IMR-90 (cell line): ENCODE results near the gene STEAP3. TPM values are rescaled to one million over a fixed set of nuclear protein-coding genes. Genes with fewer than 3 reads are reported as not detected.

Experiments used
- ATAC-seq: fragments of 200-7000 bp; cut with Tn5 transposase; 2 replicates; pipeline ENCODE4 v1.9.1; 2020; ENCODE audit warnings: low read depth, mild to moderate bottlenecking, moderate library complexity
- BruUV-seq: library from RNA; stranded (reverse); fragments of 400-500 nt; replicated peaks from 2 replicates; lab custom pipeline; 2021; lab: Mats Ljungman, UMichigan
- CTCF ChIA-PET: fragments of 300-600 bp; formaldehyde crosslinking; extraction: SDS; loops from one replicate; lab custom pipeline; 2021; ENCODE audit warnings: antibody characterized with exemption; lab: Yijun Ruan, JAX
- POLR2A ChIA-PET: fragments of 300-600 bp; sonication (Branson Sonifier 250); formaldehyde crosslinking; loops from one replicate; lab custom pipeline; 2022; ENCODE audit warnings: antibody characterized with exemption; ENCODE audit not compliant: unreplicated experiment; lab: Charles Lee
- DNase-seq: peaks from one replicate; pipeline ENCODE4 v3.0.0; 2013
- H2AFZ ChIP-seq: replicated peaks from 2 replicates; pipeline ENCODE3; 2013; ENCODE audit warnings: low read length, mild to moderate bottlenecking; ENCODE audit not compliant: poor library complexity
- H2AK5ac ChIP-seq: 2 replicates; pipeline ENCODE4 v1.6.1; 2013; ENCODE audit warnings: low read depth, low read length, inconsistent platforms
- H2AK9ac ChIP-seq: replicated peaks from 2 replicates; pipeline ENCODE3; 2013; ENCODE audit warnings: mild to moderate bottlenecking, low read depth, low read length, moderate library complexity; ENCODE audit not compliant: poor library complexity
- H2BK120ac ChIP-seq: 2 replicates; pipeline ENCODE4 v1.6.1; 2013; ENCODE audit warnings: low read depth, low read length, inconsistent platforms
- H2BK15ac ChIP-seq: 3 replicates; pipeline ENCODE4 v1.6.1; 2013; ENCODE audit warnings: low read depth, low read length, inconsistent platforms
- H2BK20ac ChIP-seq: 2 replicates; pipeline ENCODE4 v1.6.1; 2013; ENCODE audit warnings: low read depth, mild to moderate bottlenecking, inconsistent platforms, low read length, moderate library complexity
- H2BK5ac ChIP-seq: 2 replicates; pipeline ENCODE4 v1.6.1; 2013; ENCODE audit warnings: mild to moderate bottlenecking, low read depth, low read length, inconsistent platforms; ENCODE audit not compliant: poor library complexity, severe bottlenecking
- H3K14ac ChIP-seq: replicated peaks from 2 replicates; pipeline ENCODE4 v1.6.1; 2013; ENCODE audit warnings: low read depth, low read length, inconsistent platforms
- H3K18ac ChIP-seq: 2 replicates; pipeline ENCODE4 v1.6.1; 2013; ENCODE audit warnings: low read depth, low read length, control low read depth
- H3K23ac ChIP-seq: 2 replicates; pipeline ENCODE4 v1.6.1; 2013; ENCODE audit warnings: low read depth, low read length, inconsistent platforms
- H3K27ac ChIP-seq: 2 replicates; pipeline ENCODE4 v1.5.1; 2013; ENCODE audit warnings: mild to moderate bottlenecking, control low read depth, low read length; ENCODE audit not compliant: insufficient read depth
- H3K27me3 ChIP-seq: 2 replicates; pipeline ENCODE4 v1.6.1; 2013; ENCODE audit warnings: low read length; ENCODE audit not compliant: control insufficient read depth, insufficient read depth
- H3K36me3 ChIP-seq: 2 replicates; pipeline ENCODE4 v1.6.1; 2013; ENCODE audit warnings: low read length, mixed read lengths; ENCODE audit not compliant: control insufficient read depth, insufficient read depth
- H3K4ac ChIP-seq: 2 replicates; pipeline ENCODE4 v1.6.1; 2013; ENCODE audit warnings: low read depth, low read length, inconsistent platforms
- H3K4me1 ChIP-seq: 2 replicates; pipeline ENCODE4 v1.6.1; 2013; ENCODE audit warnings: low read length, mixed read lengths; ENCODE audit not compliant: control insufficient read depth, insufficient read depth
- H3K4me2 ChIP-seq: 2 replicates; pipeline ENCODE4 v1.6.1; 2013; ENCODE audit warnings: low read depth, mild to moderate bottlenecking, control low read depth, low read length, moderate library complexity
- H3K4me3 ChIP-seq: 2 replicates; pipeline ENCODE4 v1.5.1; 2013; ENCODE audit warnings: low read depth, mild to moderate bottlenecking, control low read depth, low read length, moderate library complexity; ENCODE audit not compliant: insufficient read depth
- H3K56ac ChIP-seq: 2 replicates; pipeline ENCODE4 v1.6.1; 2013; ENCODE audit warnings: low read length, inconsistent platforms; ENCODE audit not compliant: insufficient read depth; ENCODE audit errors: extremely low read depth
- H3K79me1 ChIP-seq, 2 experiments: 2 replicates each; pipeline ENCODE4 v1.6.1; 2013; ENCODE audit warnings: low read length in 2 of 2, inconsistent platforms in 1 of 2, low read depth in 1 of 2
- H3K9ac ChIP-seq: 2 replicates; pipeline ENCODE4 v1.6.1; 2013; ENCODE audit warnings: low read depth, low read length, control low read depth
- H3K9me1 ChIP-seq: 2 replicates; pipeline ENCODE4 v1.6.1; 2013; ENCODE audit warnings: low read length, inconsistent platforms; ENCODE audit not compliant: insufficient read depth
- H3K9me3 ChIP-seq: 2 replicates; pipeline ENCODE4 v1.6.1; 2013; ENCODE audit warnings: low read length; ENCODE audit not compliant: control insufficient read depth, insufficient read depth
- H4K20me1 ChIP-seq: 2 replicates; pipeline ENCODE4 v1.6.1; 2013; ENCODE audit warnings: low read length, inconsistent platforms; ENCODE audit not compliant: insufficient read depth
- H4K5ac ChIP-seq: 2 replicates; pipeline ENCODE4 v1.6.1; 2013; ENCODE audit warnings: mild to moderate bottlenecking, low read depth, low read length, control low read depth
- H4K8ac ChIP-seq, 2 experiments: 2 replicates each; pipeline ENCODE4 v1.6.1; 2013; ENCODE audit warnings: low read depth in 2 of 2, low read length in 2 of 2, control low read depth in 1 of 2, inconsistent platforms in 1 of 2
- H4K91ac ChIP-seq: 2 replicates; pipeline ENCODE4 v1.6.1; 2013; ENCODE audit warnings: low read depth, low read length, inconsistent platforms; ENCODE audit not compliant: insufficient read depth
- BHLHE40 ChIP-seq: fragments of 150-350 bp; IDR thresholded peaks from 2 replicates; pipeline ENCODE4 v1.6.1; 2016; ENCODE audit warnings: mild to moderate bottlenecking, low read depth, low read length
- CEBPB ChIP-seq: IDR thresholded peaks from 2 replicates; pipeline ENCODE4 v1.6.1; 2012; ENCODE audit warnings: low read depth, low read length, improper control_type of control experiment
- CHD1 ChIP-seq: IDR thresholded peaks from 2 replicates; pipeline ENCODE4 v1.6.1; 2012; ENCODE audit warnings: low read depth, low read length, improper control_type of control experiment
- FOS ChIP-seq: fragments of 150-350 bp; IDR thresholded peaks from 2 replicates; pipeline ENCODE4 v1.6.1; 2016; ENCODE audit warnings: low read depth, low read length
- MAFK ChIP-seq: IDR thresholded peaks from 2 replicates; pipeline ENCODE4 v1.6.1; 2012; ENCODE audit warnings: low read depth, low read length, improper control_type of control experiment
- MAZ ChIP-seq: IDR thresholded peaks from 2 replicates; pipeline ENCODE4 v1.6.1; 2012; ENCODE audit warnings: low read depth, mild to moderate bottlenecking, low read length, improper control_type of control experiment, moderate library complexity, borderline replicate concordance
- MXI1 ChIP-seq: IDR thresholded peaks from 2 replicates; pipeline ENCODE4 v1.6.1; 2012; ENCODE audit warnings: low read depth, mild to moderate bottlenecking, low read length, moderate library complexity, borderline replicate concordance
- NFE2L2 ChIP-seq: fragments of 150-350 bp; IDR thresholded peaks from 2 replicates; pipeline ENCODE4 v1.6.1; 2016; ENCODE audit warnings: low read depth, mild to moderate bottlenecking, low read length
- POLR2A ChIP-seq: IDR thresholded peaks from 2 replicates; pipeline ENCODE4 v1.6.1; 2012; ENCODE audit warnings: mild to moderate bottlenecking, low read depth, low read length
- RAD21 ChIP-seq: IDR thresholded peaks from 2 replicates; pipeline ENCODE4 v1.6.1; 2012; ENCODE audit warnings: low read length, improper control_type of control experiment
- RCOR1 ChIP-seq: IDR thresholded peaks from 2 replicates; pipeline ENCODE4 v1.6.1; 2012; ENCODE audit warnings: mild to moderate bottlenecking, low read length, improper control_type of control experiment; ENCODE audit not compliant: insufficient replicate concordance
- RFX5 ChIP-seq: IDR thresholded peaks from 2 replicates; pipeline ENCODE4 v1.8.0; 2012; ENCODE audit warnings: low read depth, mild to moderate bottlenecking, low read length, moderate library complexity
- SMC3 ChIP-seq: fragments of 150-350 bp; IDR thresholded peaks from 2 replicates; pipeline ENCODE4 v1.6.1; 2016; ENCODE audit warnings: low read depth, mild to moderate bottlenecking, antibody characterized with exemption, low read length, moderate library complexity
- WGBS, 2 experiments: methylation state at CpG; one replicate each; pipeline versions ENCODE4 v1.1.5 to v1.1.7; 2013; ENCODE audit warnings: missing lambda C conversion rate in 2 of 2; ENCODE audit not compliant: insufficient read length in 1 of 2; ENCODE audit errors: extremely low coverage in 2 of 2; 5-methylcytosine and 5-hydroxymethylcytosine counted together
- dilution Hi-C: fragments of 300-500 bp; cut with HindIII; formaldehyde crosslinking; loops from one replicate; pipeline ENCODE4 v1.14.3; 2018; ENCODE audit warnings: low sequenced_read_pairs; ENCODE audit not compliant: unreplicated experiment
- in situ Hi-C: fragments of 300-500 bp; cut with MboI; formaldehyde crosslinking; loops from 3 replicates; pipeline ENCODE4 v1.14.3; 2019; ENCODE audit warnings: low sequenced_read_pairs, inconsistent platforms, mixed read lengths
- intact Hi-C: fragments of 100-400 bp; cut with micrococcal nuclease; formaldehyde crosslinking; loops from 2 replicates; pipeline ENCODE4 v1.10.0; 2022
- polyA plus RNA-seq, 3 experiments: library from polyadenylated mRNA; depleted of rRNA; stranded (reverse); fragments of >200 nt; gene quantifications; 2 replicates each; pipeline ENCODE4 v1.2.3, GENCODE V29; 2012; ENCODE audit warnings: low replicate concordance in 1 of 3
- total RNA-seq: library from RNA; depleted of rRNA; stranded (reverse); fragments of >200 nt; gene quantifications from 2 replicates; pipeline ENCODE4 v1.2.3, GENCODE V29; 2012
- TF ChIP-seq, protein P1 (sequence below): conservative IDR thresholded peaks from 2 replicates; pipeline ENCODE4 v1.5.1; 2012; ENCODE audit warnings: mild to moderate bottlenecking, low read depth, low read length, improper control_type of control experiment

Gene STEAP3
- total and polyA plus RNA-seq, 2 of the 4 experiments (the other 2 are of a cell fraction): 19.4 to 43.9 TPM

DNA sequence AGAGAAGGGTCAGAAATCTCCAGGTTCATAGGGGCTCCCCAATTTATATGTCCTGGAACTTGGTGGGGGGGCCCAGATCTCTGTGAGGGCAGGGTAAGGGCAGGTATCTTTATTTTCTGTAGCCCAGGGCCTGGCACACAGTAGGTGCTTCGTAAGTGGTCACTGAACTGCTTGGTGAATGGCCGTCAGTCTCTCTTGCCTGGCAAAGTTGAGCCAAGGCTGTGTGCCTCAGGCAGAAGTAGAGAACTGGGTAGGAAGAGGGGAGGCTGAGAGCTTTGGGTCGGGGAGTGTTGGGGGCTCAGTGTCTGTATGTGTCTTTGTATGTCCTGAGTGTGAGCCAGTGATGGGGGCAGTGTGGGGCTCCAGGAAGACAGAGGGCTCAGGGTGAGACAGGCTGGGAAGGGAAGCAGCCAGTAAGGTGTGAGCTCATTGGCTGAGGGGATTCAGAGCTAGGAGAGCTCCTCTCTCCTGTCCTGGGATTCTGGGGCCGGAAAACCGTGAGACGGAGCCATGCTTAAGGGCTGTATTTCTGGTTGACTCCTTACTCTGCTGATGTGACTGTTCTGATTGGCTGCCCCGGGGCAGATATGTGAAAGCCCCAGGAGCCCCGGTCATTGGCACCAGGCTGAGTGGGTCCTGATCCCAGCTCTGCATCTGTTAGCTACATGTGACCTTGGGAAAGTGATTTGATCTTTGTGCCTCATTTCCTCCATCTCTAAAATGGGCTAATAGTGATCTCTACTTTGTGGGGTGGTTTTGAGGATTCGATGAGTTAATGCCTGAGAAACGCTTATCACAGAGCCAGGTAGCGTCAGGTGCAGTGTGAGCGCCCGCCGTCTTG, 30.3 kb downstream of the STEAP3 start:
- Histone ChIP-seq H3K9me1 (peaks cover 29% of the 10 kb centered on the region), H2BK20ac (peak overlapping the region; percentile 78), H4K5ac (peak overlapping the region; percentile 43; the same call in 1 of the 2 replicates), H2BK5ac (peak overlapping the region; percentile 72), H3K9ac (no peak overlapping the region), H3K9me3 (no peaks in the 10 kb centered on the region), H2AK9ac (peak overlapping the region; percentile 34), H3K36me3 (no peaks in the 10 kb centered on the region), H3K4ac (peak overlapping the region; percentile 72), H3K79me1 (peaks cover 0 to 24% of the 10 kb centered on the region in 2 experiments; a peak in 2 of 4 replicates), H3K4me2 (no peak overlapping the region), H4K8ac (peak overlapping the region in 1 of 2 experiments; percentile 46; a peak in 1 of 4 replicates), H2BK15ac (peak overlapping the region; percentile 78; the same call in 1 of the 3 replicates), H3K18ac (peak overlapping the region; percentile 58), H3K23ac (no peak overlapping the region), H4K91ac (peak overlapping the region; percentile 80), H3K14ac (peak overlapping the region; percentile 56), H3K27ac (peak overlapping the region; percentile 32), H2AK5ac (peak overlapping the region; percentile 85), H3K27me3 (no peaks in the 10 kb centered on the region), H4K20me1 (peaks cover 8% of the 10 kb centered on the region; the same call in 1 of the 2 replicates), H3K4me1 (peaks cover 23% of the 10 kb centered on the region), H3K4me3 (no peak overlapping the region), H2AFZ (no peak overlapping the region), H3K56ac (no peak overlapping the region), H2BK120ac (peak overlapping the region; percentile 79)
- no peak for TF ChIP-seq FOS
- no peak for TF ChIP-seq RAD21
- TF ChIP-seq RFX5: no peak
- TF ChIP-seq SMC3: no peak
- TF ChIP-seq BHLHE40: no peak
- TF ChIP-seq POLR2A: no peak
- TF ChIP-seq RCOR1: no peak
- TF ChIP-seq, protein P1, sequence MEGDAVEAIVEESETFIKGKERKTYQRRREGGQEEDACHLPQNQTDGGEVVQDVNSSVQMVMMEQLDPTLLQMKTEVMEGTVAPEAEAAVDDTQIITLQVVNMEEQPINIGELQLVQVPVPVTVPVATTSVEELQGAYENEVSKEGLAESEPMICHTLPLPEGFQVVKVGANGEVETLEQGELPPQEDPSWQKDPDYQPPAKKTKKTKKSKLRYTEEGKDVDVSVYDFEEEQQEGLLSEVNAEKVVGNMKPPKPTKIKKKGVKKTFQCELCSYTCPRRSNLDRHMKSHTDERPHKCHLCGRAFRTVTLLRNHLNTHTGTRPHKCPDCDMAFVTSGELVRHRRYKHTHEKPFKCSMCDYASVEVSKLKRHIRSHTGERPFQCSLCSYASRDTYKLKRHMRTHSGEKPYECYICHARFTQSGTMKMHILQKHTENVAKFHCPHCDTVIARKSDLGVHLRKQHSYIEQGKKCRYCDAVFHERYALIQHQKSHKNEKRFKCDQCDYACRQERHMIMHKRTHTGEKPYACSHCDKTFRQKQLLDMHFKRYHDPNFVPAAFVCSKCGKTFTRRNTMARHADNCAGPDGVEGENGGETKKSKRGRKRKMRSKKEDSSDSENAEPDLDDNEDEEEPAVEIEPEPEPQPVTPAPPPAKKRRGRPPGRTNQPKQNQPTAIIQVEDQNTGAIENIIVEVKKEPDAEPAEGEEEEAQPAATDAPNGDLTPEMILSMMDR: no peak
- no peak for TF ChIP-seq MAFK
- TF ChIP-seq CHD1: no peak
- TF ChIP-seq MAZ: no peak
- no peak for TF ChIP-seq CEBPB
- TF ChIP-seq NFE2L2: no peak
- TF ChIP-seq MXI1: no peak
- BruUV-seq: no TSS peak
- ATAC-seq (no peak), DNase-seq (no peak)
- ChIA-PET POLR2A (no interaction called here), CTCF (interaction anchor here (0.7 kb wide), 1 partner anchor 36 kb away, joined by 5 read pairs; no protein-coding TSS in a partner anchor)
- dilution Hi-C loops: no loop called here
- 92% methylated on average over 2 of the region's 14 CpGs; no CpG with 5 or more reads in 1 of the 2 experiments for WGBS, 2 experiments
- in situ Hi-C loops: loop anchor here (25.0 kb wide), 1 partner anchor 92 kb away; the partner anchor contains the start of gene C1QL2
- intact Hi-C loops: no loop called here
